AML-193 (cell line): Measurements from ENCODE around the gene EYA4.
A peak's percentile ranks its signal among the peaks of the same experiment; 100 is the strongest.
"Not testable (repeated sequence)": the region's sequence is repeated elsewhere in the genome, so short reads cannot be mapped to it uniquely, and the experiment has no call there.

Experiments used
- DNase-seq, 2 experiments: peaks; one replicate each; lab custom pipeline; 2025; lab: John Stamatoyannopoulos, UW

The EYA4 gene

GRCh38 chr6:133526436-133526835 is 285.3 kb downstream of the EYA4 start:
- DNase-seq = no peak

GRCh38 chr6:133528566-133528965 is 287.4 kb downstream of the EYA4 start:
- DNase-seq = no peak

GRCh38 chr6:133532908-133533307 is 291.8 kb downstream of the EYA4 start:
- DNase-seq = no peak

GRCh38 chr6:133539502-133540259 is 298.5 kb downstream of the EYA4 start:
- no peak for DNase-seq

GRCh38 chr6:133540361-133540760 is 299.2 kb downstream of the EYA4 start:
- no peak for DNase-seq

GRCh38 chr6:133541040-133541439 is 299.9 kb downstream of the EYA4 start:
- no peak for DNase-seq

- DNase-seq = no peak
These were observed 301.1 kb downstream of the EYA4 start for GRCh38 chr6:133542056-133542821.

GRCh38 chr6:133544419-133544818 is 303.3 kb downstream of the EYA4 start:
- no peak for DNase-seq

GRCh38 chr6:133546098-133546497 is 304.9 kb downstream of the EYA4 start:
- no peak for DNase-seq

- DNase-seq = no peak
These were observed 306.0 kb downstream of the EYA4 start for GRCh38 chr6:133547136-133547535.

- no peak for DNase-seq
These were observed 307.4 kb downstream of the EYA4 start for GRCh38 chr6:133548423-133549159.

- DNase-seq = no peak
These were observed 308.2 kb downstream of the EYA4 start for GRCh38 chr6:133549371-133549801.

- no peak for DNase-seq
These were observed 308.9 kb downstream of the EYA4 start for GRCh38 chr6:133550026-133550425.

GRCh38 chr6:133551436-133551835 is 310.3 kb downstream of the EYA4 start:
- no peak for DNase-seq

GRCh38 chr6:133551847-133552341 is 310.7 kb downstream of the EYA4 start:
- no peak for DNase-seq

- peak; percentile 34 to 36 for DNase-seq
These were observed 312.5 kb downstream of the EYA4 start for GRCh38 chr6:133553652-133554051.

- not testable (repeated sequence) for DNase-seq
These were observed 313.0 kb downstream of the EYA4 start for GRCh38 chr6:133554121-133554520.

- no peak for DNase-seq
These were observed 314.5 kb downstream of the EYA4 start for GRCh38 chr6:133555685-133556084.

GRCh38 chr6:133559926-133560325 is 318.8 kb downstream of the EYA4 start:
- DNase-seq = no peak

GRCh38 chr6:133567636-133568035 is 326.5 kb downstream of the EYA4 start:
- DNase-seq = no peak

- peak; percentile 10 to 18 for DNase-seq
These were observed 328.1 kb downstream of the EYA4 start for GRCh38 chr6:133568970-133569889.
